Epithelial cell of proximal tubule (primary cell): Measurements from ENCODE around the gene PMPCB. TPM values are rescaled to one million over a fixed set of nuclear protein-coding genes. Genes with fewer than 3 reads are reported as not detected.
A peak's percentile ranks its signal among the peaks of the same experiment; 100 is the strongest.

Source experiments
- DNase-seq: peaks from one replicate; pipeline ENCODE4 v3.0.0-alpha.2; 2011; ENCODE audit warnings: low read depth
- H3K4me3 ChIP-seq: 2 replicates; pipeline ENCODE4 v1.5.1; 2011; ENCODE audit warnings: low read depth, mild to moderate bottlenecking, low read length
- CTCF ChIP-seq: conservative IDR thresholded peaks from 2 replicates; pipeline ENCODE4 v1.5.1; 2012; ENCODE audit warnings: low read depth, mild to moderate bottlenecking, low read length
- total RNA-seq: library from RNA; depleted of rRNA; stranded (reverse); fragments of >200 nt; gene quantifications from 2 replicates; pipeline ENCODE4 v1.2.3, GENCODE V29; 2015

The PMPCB gene
- total RNA-seq, 1 donor from 2014 or later, result 55.2 TPM

- no peak overlapping the region for H3K4me3 ChIP-seq
- TF ChIP-seq CTCF, result no peak
- peak; percentile 19 for DNase-seq
Observed at GRCh38 chr7:103317009-103317408, 19.8 kb downstream of the PMPCB start.

- no peak overlapping the region for H3K4me3 ChIP-seq
- DNase-seq, result no peak
- TF ChIP-seq CTCF, result no peak
Observed at GRCh38 chr7:103325744-103326143, 28.5 kb downstream of the PMPCB start.

- no peak for TF ChIP-seq CTCF
- no peak for DNase-seq
- no peak overlapping the region for H3K4me3 ChIP-seq
Observed at GRCh38 chr7:103336761-103337160, 39.5 kb downstream of the PMPCB start.

- H3K4me3 ChIP-seq, result no peak overlapping the region
- no peak for TF ChIP-seq CTCF
Observed at GRCh38 chr7:103338864-103339263, 41.6 kb downstream of the PMPCB start.

GRCh38 chr7:103341466-103341865 lies 44.2 kb downstream of the PMPCB start:
- no peak overlapping the region for H3K4me3 ChIP-seq
- TF ChIP-seq CTCF, result no peak
- no peak for DNase-seq

More at GRCh38 chr7:103338864-103339263, 41.6 kb downstream of the PMPCB start:
- no peak for DNase-seq

GRCh38 chr7:103343332-103343731 lies 46.1 kb downstream of the PMPCB start:
- TF ChIP-seq CTCF, result no peak
- DNase-seq, result no peak
- H3K4me3 ChIP-seq, result peak overlapping the region; percentile 72

- no peak for TF ChIP-seq CTCF
- DNase-seq, result no peak
- peak overlapping the region; percentile 72 for H3K4me3 ChIP-seq
Observed at GRCh38 chr7:103343758-103344452, 46.7 kb downstream of the PMPCB start.
